ENCODE data around the gene TBC1D9.

- TF ChIP-seq POLR2A (IDR thresholded peaks at IDR 0.05; ENCODE audit: low read length) (no peak), GATA1 (IDR thresholded peaks at IDR 0.05; ENCODE audit: low read depth, low read length) (no peak)
Measured at GRCh38 chr4:140790765-140791164, 34.6 kb upstream of the TBC1D9 start.
